Activated CD8-positive, alpha-beta T cell treated with anti-CD3 and anti-CD28 coated beads for 36 hours (primary cell): Measurements from ENCODE around the gene SND1. TPM values are rescaled to one million over a fixed set of nuclear protein-coding genes. Genes with fewer than 3 reads are reported as not detected.

Experiments used
- ATAC-seq: fragments of 200-7000 bp; cut with Tn5 transposase; one replicate; pipeline ENCODE4 v1.10.0; 2021; ENCODE audit warnings: mild to moderate bottlenecking, moderate library complexity
- CTCF ChIA-PET: fragments of 350-600 bp; sonication (Branson Sonifier 250); formaldehyde crosslinking; loops from one replicate; lab custom pipeline; 2021; ENCODE audit warnings: antibody characterized with exemption; lab: Charles Lee
- POLR2A ChIA-PET: fragments of 350-600 bp; sonication (Branson Sonifier 250); formaldehyde crosslinking; loops from one replicate; lab custom pipeline; 2021; ENCODE audit warnings: antibody characterized with exemption; lab: Charles Lee
- DNase-seq: peaks from one replicate; pipeline ENCODE4 v3.0.0-alpha.2; 2020
- H3K27ac Mint-ChIP-seq: one replicate; pipeline ENCODE4 v1.8.0; 2021; ENCODE audit warnings: mild to moderate bottlenecking, mixed read lengths
- H3K27me3 Mint-ChIP-seq: one replicate; pipeline ENCODE4 v1.8.0; 2021; ENCODE audit warnings: mixed read lengths
- H3K36me3 Mint-ChIP-seq: one replicate; pipeline ENCODE4 v1.8.0; 2021; ENCODE audit warnings: low read depth, mixed read lengths
- H3K4me1 Mint-ChIP-seq: one replicate; pipeline ENCODE4 v1.8.0; 2021; ENCODE audit warnings: low read depth, mixed read lengths
- H3K4me3 Mint-ChIP-seq: one replicate; pipeline ENCODE4 v1.8.0; 2021; ENCODE audit warnings: mild to moderate bottlenecking, moderate library complexity, mixed read lengths
- H3K9me3 Mint-ChIP-seq: one replicate; pipeline ENCODE4 v1.8.0; 2021; ENCODE audit warnings: mixed read lengths
- CTCF ChIP-seq: fragments of 200-600 bp; IDR thresholded peaks from one replicate; pipeline ENCODE4 v1.8.0; 2022; ENCODE audit warnings: antibody characterized with exemption, mild to moderate bottlenecking
- intact Hi-C: fragments of 100-400 bp; cut with micrococcal nuclease; formaldehyde crosslinking; loops from one replicate; pipeline ENCODE4 v1.10.0; 2022
- total RNA-seq, 2 experiments: library from RNA; stranded (reverse); gene quantifications; one replicate each; pipeline ENCODE4 v1.2.3, GENCODE V29; 2021

Gene SND1
- total RNA-seq, 2 experiments from 2014 or later: 206 to 208 TPM

- Mint-ChIP-seq H3K4me3 (no peak overlapping the region), H3K36me3 (peaks cover 13% of the 10 kb centered on the region), H3K4me1 (peaks cover 9% of the 10 kb centered on the region), H3K9me3 (no peaks in the 10 kb centered on the region), H3K27ac (no peak overlapping the region), H3K27me3 (peaks cover 1% of the 10 kb centered on the region)
- intact Hi-C loops: loop anchor here (10.0 kb wide), 1 partner anchor 315 kb away; no protein-coding TSS in a partner anchor
- no peak for TF ChIP-seq CTCF
- CTCF ChIA-PET: interaction anchor here (1.1 to 2.0 kb wide), 3 partner anchors 10 to 319 kb away, joined by 3 to 4 read pairs (median 3); no protein-coding TSS in a partner anchor
- POLR2A ChIA-PET: interaction anchor here (0.6 kb wide), 2 partner anchors 12 to 40 kb away, joined by 3 read pairs; no protein-coding TSS in a partner anchor
- no peak for DNase-seq
- ATAC-seq: no peak
Observed at GRCh38 chr7:128029405-128029995, 377.5 kb downstream of the SND1 start.

GRCh38 chr7:128030263-128030653 lies 378.3 kb downstream of the SND1 start:
- ATAC-seq: no peak
- POLR2A ChIA-PET: interaction anchor here (0.5 to 0.6 kb wide), 3 partner anchors 11 to 1036 kb away, joined by 3 read pairs; no protein-coding TSS in a partner anchor
- no peaks in the 10 kb centered on the region for H3K9me3 Mint-ChIP-seq
- DNase-seq: no peak
- no peak for TF ChIP-seq CTCF
- intact Hi-C loops: loop anchor here (10.0 kb wide), 1 partner anchor 175 kb away; no protein-coding TSS in a partner anchor
- H3K4me1 Mint-ChIP-seq: peaks cover 9% of the 10 kb centered on the region
- peaks cover 1% of the 10 kb centered on the region for H3K27me3 Mint-ChIP-seq
- H3K27ac Mint-ChIP-seq: no peak overlapping the region
- CTCF ChIA-PET: interaction anchor here (1.1 to 2.0 kb wide), 4 partner anchors 10 to 320 kb away, joined by 3 to 4 read pairs (median 4); no protein-coding TSS in a partner anchor
- H3K4me3 Mint-ChIP-seq: peak overlapping the region; percentile 58
- H3K36me3 Mint-ChIP-seq: peaks cover 13% of the 10 kb centered on the region

- Mint-ChIP-seq H3K27me3 (peaks cover 1% of the 10 kb centered on the region), H3K36me3 (peaks cover 13% of the 10 kb centered on the region), H3K27ac (no peak within 1 kb of the TSS), H3K4me3 (peak within 1 kb of the TSS; percentile 70), H3K9me3 (no peaks in the 10 kb centered on the region), H3K4me1 (peaks cover 9% of the 10 kb centered on the region)
- ChIA-PET POLR2A (no interaction called here), CTCF (interaction anchor here (1.0 to 2.0 kb wide), 5 partner anchors 10 to 321 kb away, joined by 3 to 4 read pairs (median 4); no protein-coding TSS in a partner anchor)
- DNase-seq: peak; percentile 43
- no peak for TF ChIP-seq CTCF
- peak; percentile 26 for ATAC-seq
- intact Hi-C loops: loop anchor here (10.0 kb wide), 1 partner anchor 174 kb away; no protein-coding TSS in a partner anchor
Observed at GRCh38 chr7:128030654-128031611, 378.9 kb downstream of the SND1 start, which contains the start of gene LRRC4. TSS of gene LRRC4 (minus strand) at chr7:128031437. CDS start at chr7:128030640, 797 bp downstream.

- CTCF ChIA-PET: interaction anchor here (1.3 kb wide), 1 partner anchor 178 kb away, joined by 3 read pairs; no protein-coding TSS in a partner anchor
- intact Hi-C loops: loop anchor here (10.0 kb wide), 1 partner anchor 173 kb away; no protein-coding TSS in a partner anchor
- DNase-seq (peak; percentile 76), ATAC-seq (peak; percentile 92)
- Mint-ChIP-seq H3K27me3 (peaks cover 1% of the 10 kb centered on the region), H3K36me3 (peaks cover 13% of the 10 kb centered on the region), H3K9me3 (no peaks in the 10 kb centered on the region), H3K4me3 (peak overlapping the region; percentile 70), H3K27ac (no peak overlapping the region), H3K4me1 (peaks cover 9% of the 10 kb centered on the region)
- peak; percentile 27 for TF ChIP-seq CTCF
- POLR2A ChIA-PET: no interaction called here
Observed at GRCh38 chr7:128031901-128032604, 380.1 kb downstream of the SND1 start.
